OCI-LY1 (cell line): ENCODE measurements around the gene HIBADH.

Source experiments
- H2AFZ ChIP-seq: fragments of 200-600 bp; sonication (generic), shearing (Covaris generic); 2 replicates; pipeline ENCODE4 v1.6.0; 2014; ENCODE audit warnings: antibody characterized with exemption, mild to moderate bottlenecking, low read length
- H3F3A ChIP-seq: fragments of 200-600 bp; sonication (generic), shearing (Covaris generic); 2 replicates; pipeline ENCODE4 v1.6.0; 2014; ENCODE audit warnings: mild to moderate bottlenecking, antibody characterized with exemption, low read length, moderate library complexity; ENCODE audit not compliant: insufficient read depth
- H3K27ac ChIP-seq: fragments of 200-600 bp; sonication (generic); 2 replicates; pipeline ENCODE4 v1.5.1; 2014; ENCODE audit warnings: low read length, mixed run types, mild to moderate bottlenecking, low read depth; ENCODE audit not compliant: poor library complexity, severe bottlenecking
- H3K27me3 ChIP-seq: fragments of 200-600 bp; sonication (generic); 2 replicates; pipeline ENCODE4 v1.6.0; 2014; ENCODE audit warnings: antibody characterized with exemption, mild to moderate bottlenecking, low read length, moderate library complexity; ENCODE audit not compliant: insufficient read depth
- H3K36me3 ChIP-seq: fragments of 200-600 bp; sonication (generic); 2 replicates; pipeline ENCODE4 v1.6.1; 2014; ENCODE audit warnings: mild to moderate bottlenecking, antibody characterized with exemption, low read length, moderate library complexity, mixed read lengths; ENCODE audit not compliant: insufficient read depth
- H3K4me1 ChIP-seq: fragments of 200-600 bp; sonication (generic); 2 replicates; pipeline ENCODE4 v1.5.1; 2014; ENCODE audit warnings: mild to moderate bottlenecking, low read length, moderate library complexity; ENCODE audit not compliant: insufficient read depth, severe bottlenecking
- H3K4me2 ChIP-seq: fragments of 200-600 bp; sonication (generic), shearing (Covaris generic); 2 replicates; pipeline ENCODE4 v1.6.1; 2014; ENCODE audit warnings: low read length
- H3K4me3 ChIP-seq: fragments of 200-600 bp; sonication (generic); 2 replicates; pipeline ENCODE4 v1.5.1; 2014; ENCODE audit warnings: low read length, low read depth, mild to moderate bottlenecking, mixed read lengths; ENCODE audit not compliant: poor library complexity, severe bottlenecking
- H3K79me2 ChIP-seq: fragments of 200-600 bp; shearing (Covaris generic); 2 replicates; pipeline ENCODE4 v1.6.1; 2016; ENCODE audit warnings: mixed run types, low read length, mixed read lengths; ENCODE audit not compliant: insufficient read depth
- H3K9ac ChIP-seq: fragments of 200-600 bp; sonication (generic), shearing (Covaris generic); 2 replicates; pipeline ENCODE4 v1.6.1; 2014; ENCODE audit warnings: mild to moderate bottlenecking, low read length, mixed read lengths
- H3K9me2 ChIP-seq: fragments of 200-600 bp; sonication (generic), shearing (Covaris generic); 2 replicates; pipeline ENCODE4 v1.6.1; 2014; ENCODE audit warnings: low read depth, mild to moderate bottlenecking, low read length, mixed read lengths
- H3K9me3 ChIP-seq: fragments of 200-600 bp; shearing (Covaris generic); 2 replicates; pipeline ENCODE4 v1.6.1; 2014; ENCODE audit warnings: low read length, mixed read lengths
- H4K20me1 ChIP-seq: fragments of 200-600 bp; sonication (generic), shearing (Covaris generic); 2 replicates; pipeline ENCODE4 v1.6.0; 2016; ENCODE audit warnings: mild to moderate bottlenecking, low read length; ENCODE audit not compliant: insufficient read depth
- CTCF ChIP-seq: fragments of 200-600 bp; sonication (generic), shearing (Covaris generic); IDR thresholded peaks from 2 replicates; pipeline ENCODE4 v1.5.1; 2017; ENCODE audit warnings: mild to moderate bottlenecking, antibody characterized with exemption, low read length, moderate library complexity, mixed read lengths
- EZH2 ChIP-seq: fragments of 200-600 bp; sonication (generic), shearing (Covaris generic); IDR thresholded peaks from 2 replicates; pipeline ENCODE4 v1.8.0; 2017; ENCODE audit warnings: borderline replicate concordance, mixed run types, mild to moderate bottlenecking, antibody characterized with exemption, low read length, moderate library complexity, mixed read lengths

HIBADH gene

DNA sequence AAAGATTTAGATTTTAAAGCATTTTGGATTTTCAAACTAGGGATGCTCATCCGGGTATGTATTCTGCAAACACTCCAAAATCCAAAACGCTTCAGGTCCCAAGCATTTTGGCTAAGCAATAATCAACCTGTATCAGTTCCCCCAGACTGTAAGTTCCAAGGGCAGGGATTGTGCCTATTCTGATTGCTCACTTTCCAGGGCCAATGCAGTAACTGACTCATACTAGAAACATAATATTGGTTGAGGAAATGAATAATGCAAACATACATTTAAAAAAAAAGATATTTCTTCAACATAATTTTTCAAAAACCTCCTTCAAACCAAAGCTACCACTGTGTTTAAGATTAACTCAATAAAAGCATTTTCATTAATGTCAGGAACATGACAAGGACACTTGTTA is 69.5 kb downstream of the HIBADH start:
- Histone ChIP-seq H3K4me2 (no peak overlapping the region), H4K20me1 (no peaks in the 10 kb centered on the region), H3K79me2 (no peaks in the 10 kb centered on the region), H3K9me3 (no peaks in the 10 kb centered on the region), H3K9me2 (no peaks in the 10 kb centered on the region), H3K4me1 (no peaks in the 10 kb centered on the region), H2AFZ (no peak overlapping the region), H3F3A (no peaks in the 10 kb centered on the region), H3K27me3 (no peaks in the 10 kb centered on the region), H3K4me3 (no peak overlapping the region), H3K36me3 (no peaks in the 10 kb centered on the region; the same call in 1 of the 2 replicates), H3K27ac (no peak overlapping the region), H3K9ac (no peak overlapping the region)
- TF ChIP-seq CTCF (no peak), EZH2 (no peak)

- no peak overlapping the region for H3K4me3 ChIP-seq
- H3K9ac ChIP-seq, result no peak overlapping the region
Measured at GRCh38 chr7:27590416-27590815, 72.3 kb downstream of the HIBADH start.

GRCh38 chr7:27587429-27587828 is 75.3 kb downstream of the HIBADH start:
- TF ChIP-seq CTCF (no peak), EZH2 (no peak)
- Histone ChIP-seq H3K9me3 (no peaks in the 10 kb centered on the region), H3F3A (no peaks in the 10 kb centered on the region), H3K27ac (peak overlapping the region; percentile 83), H3K4me2 (peak overlapping the region; percentile 68), H3K4me3 (peak overlapping the region; percentile 51), H3K4me1 (peaks cover 24% of the 10 kb centered on the region), H3K9me2 (no peaks in the 10 kb centered on the region), H2AFZ (0 out of 2 replicates have a peak overlapping the region, but pooled peaks have one; percentile 11), H3K36me3 (peaks cover 6% of the 10 kb centered on the region; the same call in 1 of the 2 replicates), H3K27me3 (no peaks in the 10 kb centered on the region), H4K20me1 (no peaks in the 10 kb centered on the region), H3K9ac (peak overlapping the region; percentile 44), H3K79me2 (no peaks in the 10 kb centered on the region)

More at GRCh38 chr7:27590416-27590815, 72.3 kb downstream of the HIBADH start:
- no peaks in the 10 kb centered on the region for H3K27me3 ChIP-seq
- no peak overlapping the region for H3K27ac ChIP-seq
- H4K20me1 ChIP-seq, result no peaks in the 10 kb centered on the region
- peaks cover 24% of the 10 kb centered on the region for H3K4me1 ChIP-seq
- H3K36me3 ChIP-seq, result peaks cover 1% of the 10 kb centered on the region; the same call in 1 of the 2 replicates
- no peaks in the 10 kb centered on the region for H3K79me2 ChIP-seq
- H3K9me2 ChIP-seq, result no peaks in the 10 kb centered on the region
- no peak overlapping the region for H3K4me2 ChIP-seq
- no peaks in the 10 kb centered on the region for H3K9me3 ChIP-seq
- no peak overlapping the region for H2AFZ ChIP-seq
- TF ChIP-seq CTCF (no peak), EZH2 (no peak)
- H3F3A ChIP-seq, result no peaks in the 10 kb centered on the region
